HG03159 (cell line): Measurements from ENCODE around the gene SIX3.

ENCODE experiments used
- ATAC-seq: cut with Tn5 transposase; IDR thresholded peaks from one replicate; pipeline ENCODE4 v1.9.1; 2021; ENCODE audit warnings: mild to moderate bottlenecking, moderate library complexity; ENCODE audit not compliant: unreplicated experiment

The SIX3 gene

DNA sequence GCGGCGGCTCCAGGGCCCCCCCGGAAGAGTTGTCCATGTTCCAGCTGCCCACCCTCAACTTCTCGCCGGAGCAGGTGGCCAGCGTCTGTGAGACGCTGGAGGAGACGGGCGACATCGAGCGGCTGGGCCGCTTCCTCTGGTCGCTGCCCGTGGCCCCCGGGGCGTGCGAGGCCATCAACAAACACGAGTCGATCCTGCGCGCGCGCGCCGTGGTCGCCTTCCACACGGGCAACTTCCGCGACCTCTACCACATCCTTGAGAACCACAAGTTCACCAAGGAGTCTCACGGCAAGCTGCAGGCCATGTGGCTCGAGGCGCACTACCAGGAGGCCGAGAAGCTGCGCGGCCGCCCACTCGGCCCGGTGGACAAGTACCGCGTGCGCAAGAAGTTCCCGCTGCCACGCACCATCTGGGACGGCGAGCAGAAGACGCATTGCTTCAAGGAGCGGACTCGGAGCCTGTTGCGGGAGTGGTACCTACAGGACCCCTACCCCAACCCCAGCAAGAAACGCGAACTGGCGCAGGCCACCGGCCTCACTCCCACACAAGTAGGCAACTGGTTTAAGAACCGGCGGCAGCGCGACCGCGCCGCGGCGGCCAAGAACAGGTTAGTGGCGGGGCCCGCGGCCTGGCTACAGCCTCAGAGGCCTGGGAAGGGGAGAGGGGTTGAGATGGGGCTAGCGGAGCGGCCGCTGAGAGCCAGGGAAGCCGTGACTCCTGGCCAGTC, 965 bp downstream of the SIX3 start:
- no peak for ATAC-seq

DNA sequence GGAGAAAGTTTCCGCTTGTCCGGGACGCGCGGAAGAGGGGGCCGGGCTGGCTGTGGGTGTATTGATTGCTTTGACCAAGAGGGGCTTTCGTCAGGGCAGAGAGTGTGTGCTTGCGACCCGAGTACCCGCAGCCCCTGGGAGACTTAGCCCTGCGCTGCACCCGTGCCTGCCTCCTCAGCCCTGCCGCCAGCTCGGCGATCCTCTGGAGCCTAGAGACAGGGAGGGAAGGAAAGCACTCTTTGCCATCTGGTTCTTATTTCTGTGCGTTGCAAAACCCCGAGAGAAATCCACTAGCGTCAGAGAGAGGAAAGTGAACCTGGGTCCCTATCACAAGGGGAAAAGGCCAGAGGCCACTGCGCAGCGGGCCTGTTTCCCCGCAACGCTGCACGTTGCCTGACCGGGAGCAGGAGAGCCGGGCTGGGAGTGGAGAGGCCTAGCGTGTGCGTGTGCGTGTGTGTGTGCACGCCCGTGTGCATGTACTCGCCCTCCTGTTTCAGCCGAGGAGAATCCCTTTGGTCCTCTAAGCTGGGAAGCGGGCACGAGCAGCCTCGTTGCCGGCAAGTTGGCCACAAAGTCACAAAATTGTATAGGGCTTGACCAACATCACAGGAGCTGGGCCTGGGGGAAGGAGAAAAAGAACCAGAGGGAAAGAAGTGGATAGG, 1.7 kb downstream of the SIX3 start:
- ATAC-seq, result no peak

DNA sequence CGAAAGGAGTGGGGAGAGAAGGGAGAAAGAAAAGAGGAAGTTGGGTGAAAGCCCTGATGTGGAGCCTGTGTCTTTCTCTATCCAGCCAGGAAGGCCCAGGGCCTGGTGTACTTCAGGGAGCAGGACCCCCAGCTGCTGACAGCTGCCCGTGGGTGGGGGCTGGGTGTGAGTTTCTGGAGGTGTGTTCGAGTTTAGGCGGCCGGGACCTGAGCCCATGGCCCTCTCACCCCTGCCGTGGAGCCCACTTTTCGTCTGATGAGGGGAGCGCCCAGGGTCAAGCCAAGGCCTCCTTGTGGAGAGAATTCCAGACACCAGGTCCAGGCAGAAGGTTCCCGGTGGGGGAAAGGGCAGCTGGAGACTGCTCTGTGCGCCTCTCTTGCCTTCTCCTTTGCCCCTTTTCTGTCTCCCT, 2.2 kb downstream of the SIX3 start:
- ATAC-seq, result no peak

DNA sequence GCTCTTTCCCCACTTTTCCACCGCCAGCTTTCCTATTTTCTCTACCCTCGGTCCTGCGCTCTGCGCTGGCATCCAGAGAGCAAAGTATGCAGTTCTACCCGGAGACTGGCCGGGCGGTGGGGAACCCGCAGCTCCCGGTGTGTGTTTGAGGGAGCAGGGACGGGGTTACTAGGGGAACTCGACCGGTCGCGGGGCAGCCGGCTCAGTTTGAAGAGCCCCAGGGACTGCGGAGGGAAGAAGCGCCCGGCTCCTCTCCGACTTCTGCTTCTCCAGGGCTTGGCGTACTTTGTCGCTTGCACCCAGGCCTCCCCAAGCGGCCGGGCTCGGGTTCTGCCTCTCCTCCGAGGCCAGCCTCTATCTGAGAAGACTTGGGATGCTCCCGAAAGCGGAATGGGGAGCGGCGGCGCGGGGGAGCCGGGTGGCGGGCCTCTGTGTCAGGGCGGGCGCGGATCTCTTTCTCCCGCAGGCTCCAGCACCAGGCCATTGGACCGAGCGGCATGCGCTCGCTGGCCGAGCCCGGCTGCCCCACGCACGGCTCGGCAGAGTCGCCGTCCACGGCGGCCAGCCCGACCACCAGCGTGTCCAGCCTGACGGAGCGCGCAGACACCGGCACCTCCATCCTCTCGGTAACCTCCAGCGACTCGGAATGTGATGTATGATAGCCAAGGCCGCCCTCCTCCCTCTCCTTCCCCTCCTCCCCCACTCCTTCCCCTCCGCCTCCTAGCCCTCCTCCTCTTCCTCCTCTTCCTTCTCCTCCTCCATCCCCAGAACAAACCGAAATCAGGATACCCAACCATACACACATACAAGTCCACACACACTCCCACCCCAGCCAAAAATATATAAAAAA, 2.8 kb downstream of the SIX3 start:
- no peak for ATAC-seq

DNA sequence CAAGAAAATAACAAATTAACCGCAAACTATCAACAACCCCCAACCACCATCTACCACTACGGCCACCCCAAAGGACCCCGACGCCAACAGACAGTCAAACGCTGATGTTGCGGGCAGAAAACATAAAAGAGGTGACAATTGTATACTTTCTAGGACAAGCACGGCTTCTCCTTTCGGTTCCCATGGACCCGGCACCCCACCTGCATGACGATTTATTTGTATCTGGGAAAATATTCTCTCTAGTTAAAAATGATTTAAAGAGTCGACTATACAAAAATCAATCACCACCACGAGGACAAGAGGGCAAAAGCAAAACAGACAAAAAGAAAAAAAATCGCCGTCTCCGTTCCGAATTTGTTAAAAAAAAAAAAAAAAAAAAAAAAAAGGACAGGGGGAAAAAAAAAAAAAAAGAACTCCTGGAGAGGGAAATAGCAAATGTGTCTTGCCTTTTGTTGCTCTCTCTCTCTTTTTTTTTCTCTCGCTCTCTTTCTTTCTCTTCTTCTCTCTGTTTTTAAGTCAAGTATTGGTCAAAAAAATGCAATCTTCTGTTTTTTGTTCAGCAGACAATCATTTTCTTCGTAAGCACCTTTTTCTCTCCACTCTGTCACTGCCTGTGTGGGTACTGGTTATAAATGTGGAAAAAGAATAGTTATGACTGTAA, 3.6 kb downstream of the SIX3 start:
- ATAC-seq, result no peak

DNA sequence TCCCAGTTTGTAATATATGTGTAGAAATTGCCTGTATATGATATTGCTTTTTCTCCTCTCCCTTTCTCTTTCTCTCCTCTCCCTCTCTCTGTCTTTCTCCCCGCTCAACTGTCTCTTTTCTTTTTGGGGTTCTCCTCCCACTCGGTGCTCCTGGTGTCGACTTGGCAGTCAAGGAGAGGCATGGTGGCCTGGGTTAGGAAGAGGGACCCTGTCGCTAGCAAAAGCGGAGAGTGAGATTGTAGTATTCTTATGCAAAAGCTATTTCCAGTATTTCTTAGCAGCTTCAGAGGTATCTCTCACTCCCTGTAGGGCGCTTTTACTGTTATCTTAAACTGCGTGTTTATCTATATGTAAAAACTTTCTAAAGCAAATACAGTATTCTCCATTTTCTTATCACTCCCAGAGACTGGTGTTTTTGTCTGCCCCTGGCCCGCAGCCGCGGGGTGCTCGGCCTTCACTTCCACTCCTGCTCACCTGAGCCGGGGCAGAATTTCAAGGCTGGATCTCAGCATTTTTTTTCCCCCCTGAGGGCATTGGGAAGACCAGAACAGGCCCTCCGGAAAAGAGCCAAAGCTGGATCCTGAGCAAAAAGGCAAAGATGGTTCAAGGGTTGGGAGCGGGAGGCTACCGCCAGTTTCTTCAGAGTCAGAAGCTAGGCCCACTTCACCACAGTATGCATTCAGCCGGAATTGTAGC, 4.3 kb downstream of the SIX3 start:
- no peak for ATAC-seq

DNA sequence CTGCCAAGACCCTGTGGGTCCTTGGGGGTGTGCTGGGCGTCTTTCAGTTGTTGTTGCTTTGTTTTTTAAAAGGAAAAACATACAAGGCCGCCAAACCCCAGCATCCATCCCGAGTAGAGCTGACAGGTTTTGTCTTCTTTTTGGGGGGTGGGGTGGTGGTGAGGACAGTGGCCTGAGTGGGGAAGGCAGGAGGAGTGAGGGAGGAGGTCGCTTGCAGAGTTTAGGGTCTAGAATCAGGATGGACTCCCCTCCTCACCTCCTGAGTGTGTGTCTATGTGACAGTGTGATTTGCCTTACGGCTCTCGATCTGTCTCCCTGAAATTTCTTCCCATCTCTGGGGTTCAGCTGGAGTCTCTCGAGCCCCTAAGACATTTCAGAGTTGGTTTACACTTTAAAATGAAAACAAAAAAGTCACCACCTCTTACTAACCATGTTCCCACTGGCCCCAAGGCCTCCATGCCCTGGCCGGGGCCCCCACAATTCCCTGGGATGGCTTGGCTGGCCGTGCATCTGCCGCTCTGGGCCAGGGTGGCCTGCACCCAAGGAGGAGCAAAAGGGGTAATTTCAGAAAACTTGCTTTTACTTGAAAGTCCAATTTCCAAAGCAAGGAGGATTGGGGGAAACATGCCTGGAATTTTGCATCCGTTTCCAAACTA, 5.0 kb downstream of the SIX3 start:
- ATAC-seq, result no peak

DNA sequence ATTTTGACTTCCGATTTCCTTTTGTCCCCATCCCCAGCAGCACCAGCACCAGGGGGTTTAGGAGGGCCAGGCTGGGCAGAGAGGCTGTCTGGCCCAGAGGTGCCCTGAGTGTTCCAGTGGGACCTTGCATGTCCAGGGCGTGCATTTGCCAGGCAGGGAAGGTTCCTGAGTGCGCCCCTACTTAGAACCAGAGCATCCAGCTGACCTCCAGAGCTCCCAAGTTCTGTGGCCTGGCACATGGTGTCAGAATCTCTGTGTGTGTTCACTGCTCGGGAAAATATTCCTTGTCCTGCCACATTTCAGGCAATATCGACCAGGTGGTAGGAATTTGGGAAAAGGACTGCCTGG, 5.5 kb downstream of the SIX3 start:
- ATAC-seq, result no peak

DNA sequence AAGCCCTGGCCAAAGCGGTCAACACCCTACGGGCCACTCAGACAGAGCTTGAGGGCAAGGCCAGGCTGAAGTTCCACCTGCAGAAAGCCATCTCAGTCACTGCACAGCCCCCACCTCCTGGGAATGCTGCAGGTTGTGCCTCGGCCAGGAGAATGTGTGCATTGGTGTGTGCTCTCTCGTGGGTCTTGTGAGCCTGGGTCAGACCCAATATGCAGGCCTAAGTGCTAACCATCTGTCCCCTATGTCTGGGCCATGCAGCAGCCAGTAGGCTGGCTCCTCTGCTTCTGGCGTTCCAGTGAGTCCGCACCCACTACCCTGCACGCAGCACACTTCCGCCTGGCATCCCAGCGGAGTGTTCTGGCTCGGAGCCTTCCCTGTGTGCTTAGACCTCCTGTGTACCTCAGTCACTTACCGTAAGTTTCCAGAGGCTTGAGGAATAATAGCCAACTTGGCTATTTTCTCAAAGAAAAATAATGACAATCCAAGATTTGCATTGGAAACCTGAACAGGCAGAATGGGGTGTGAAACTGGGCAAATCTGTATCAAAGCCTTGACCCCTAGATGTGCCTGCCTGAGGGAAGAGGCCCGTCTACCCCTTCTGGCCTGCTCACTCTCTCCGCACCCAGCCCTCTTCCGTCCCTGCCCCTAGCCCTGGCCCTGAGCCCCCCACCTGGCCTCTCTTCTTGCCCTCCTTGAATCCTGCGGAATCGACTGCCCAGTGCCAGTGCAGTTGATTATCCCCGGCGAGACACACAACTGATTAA, 7.2 kb downstream of the SIX3 start:
- ATAC-seq, result no peak

DNA sequence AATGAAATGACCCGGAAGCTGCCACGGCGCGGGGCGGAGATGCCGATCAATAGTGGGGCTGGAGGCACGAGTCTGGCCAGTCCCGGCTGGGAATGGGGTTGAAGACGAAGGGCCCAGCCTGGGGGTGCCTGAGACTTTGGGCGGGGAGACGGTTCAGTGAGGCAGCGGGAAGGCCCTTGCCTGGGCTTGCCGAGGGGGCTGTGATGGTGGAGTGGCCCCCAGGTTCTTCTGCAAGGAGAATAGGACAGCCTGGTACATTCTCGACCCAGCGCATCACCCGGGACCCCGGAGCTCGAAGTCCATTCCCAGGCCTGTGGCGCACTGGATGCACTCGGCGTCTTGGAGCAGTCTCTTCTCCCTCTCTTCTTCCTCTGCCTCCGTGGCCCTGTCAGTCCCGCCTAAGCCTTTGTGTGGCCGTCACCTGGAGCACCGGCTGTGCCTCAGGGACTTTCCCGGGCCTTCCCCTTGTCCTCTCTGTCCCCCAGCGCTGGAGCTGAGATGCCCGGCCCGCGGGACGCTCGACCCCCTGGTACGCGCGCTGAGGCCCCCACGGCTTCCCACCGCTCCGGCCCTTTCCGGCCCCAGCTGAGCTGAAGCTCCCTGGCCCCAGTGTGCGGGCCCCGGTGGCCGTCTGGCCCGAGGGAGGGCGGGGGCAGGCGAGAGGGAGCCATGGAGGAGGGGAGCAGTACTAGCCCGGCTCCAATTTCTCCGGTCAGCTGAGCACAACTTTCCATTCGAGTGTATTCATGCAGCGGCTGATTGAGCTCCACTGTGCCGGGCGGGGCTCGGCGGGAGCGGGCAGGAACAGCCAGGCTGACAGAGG, 8.0 kb downstream of the SIX3 start:
- no peak for ATAC-seq

DNA sequence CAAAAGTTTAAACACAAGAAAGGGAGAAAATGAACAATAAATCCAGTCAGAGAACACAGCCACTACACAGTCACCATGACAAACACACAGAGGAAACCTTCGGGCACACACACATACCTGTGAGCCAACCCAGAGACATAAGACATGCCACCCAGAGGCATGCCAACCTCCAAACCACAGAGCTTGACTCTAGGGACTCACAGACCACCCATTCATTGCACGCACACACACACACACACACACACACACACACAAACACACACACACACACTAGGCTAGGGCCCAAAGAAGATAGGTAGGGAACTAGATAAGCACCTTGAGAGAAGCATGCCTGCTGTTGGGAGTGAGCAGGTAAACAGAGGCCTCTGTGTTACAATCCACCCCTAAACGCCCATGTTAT, 9.1 kb downstream of the SIX3 start:
- no peak for ATAC-seq

DNA sequence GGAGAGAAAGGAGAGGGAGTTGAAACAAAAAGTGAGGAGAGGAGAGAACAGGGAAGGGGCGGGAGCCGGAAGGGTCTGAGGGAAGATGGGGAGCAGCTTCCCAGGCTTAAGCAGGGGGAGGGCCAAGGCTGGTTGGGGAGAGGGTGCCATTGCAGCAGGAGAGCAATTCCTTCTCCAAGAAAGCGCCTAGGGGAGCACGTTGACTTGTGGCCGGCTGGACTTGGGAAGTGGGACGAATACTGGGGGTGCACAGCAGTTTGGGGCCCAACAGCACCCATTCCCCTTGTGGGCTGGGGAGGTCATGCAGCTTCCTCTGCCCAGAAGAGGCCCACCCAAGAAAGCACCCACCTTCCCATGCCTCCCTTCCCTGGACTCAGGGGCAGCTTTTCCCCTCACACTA, 9.6 kb downstream of the SIX3 start:
- no peak for ATAC-seq

DNA sequence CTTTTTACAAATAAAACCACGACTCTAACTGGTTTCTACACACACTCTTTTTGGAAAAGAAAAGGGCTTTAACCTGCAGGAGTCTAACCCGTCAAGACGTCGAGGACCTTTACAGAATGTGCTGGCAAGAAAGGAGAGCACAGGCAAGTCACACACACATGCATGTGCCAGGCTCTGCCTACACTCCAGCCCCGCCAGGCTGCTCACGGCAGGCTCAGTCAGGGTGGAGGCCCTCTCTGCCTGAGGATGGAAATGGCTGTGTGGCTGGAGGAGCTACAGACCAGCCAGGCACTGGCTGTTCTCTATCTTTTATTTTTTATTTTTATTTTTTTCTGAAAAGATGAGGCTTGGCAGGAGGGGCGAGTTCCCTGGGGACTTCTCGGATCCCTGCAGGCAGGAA, 10.2 kb downstream of the SIX3 start:
- no peak for ATAC-seq

DNA sequence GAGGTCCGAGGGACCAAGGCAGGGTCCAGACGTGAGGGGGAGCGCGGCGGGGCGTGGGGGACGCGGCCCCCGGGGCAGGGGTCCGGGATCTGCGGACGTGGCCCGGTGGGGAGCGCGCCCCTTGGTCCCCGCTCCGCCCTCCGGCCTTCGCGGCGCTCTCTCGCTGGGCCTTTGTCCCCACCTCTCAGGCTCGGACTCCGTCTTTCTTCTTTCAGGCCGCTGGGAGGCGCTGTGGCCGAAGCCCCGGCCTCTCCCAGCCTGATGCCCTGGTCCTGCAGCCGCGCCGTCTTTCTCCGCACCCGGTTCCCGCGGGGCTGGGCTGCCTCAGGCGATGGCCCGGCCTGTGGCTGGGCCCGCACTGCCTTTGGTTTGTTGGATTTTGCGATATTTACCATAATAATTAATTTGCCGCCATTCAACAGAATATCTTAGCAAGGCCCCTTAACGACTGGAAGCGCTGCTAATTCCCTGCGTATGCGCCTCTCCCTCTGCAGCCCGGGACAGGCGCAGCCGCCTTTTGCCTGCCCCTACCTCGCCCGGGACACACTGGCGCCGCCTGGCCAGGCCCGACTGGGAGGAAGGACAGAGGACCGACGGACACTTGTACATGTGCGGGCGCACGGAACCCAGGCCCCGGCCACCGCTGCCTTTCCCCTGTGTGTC, 10.8 kb downstream of the SIX3 start:
- peak; percentile 55 for ATAC-seq

DNA sequence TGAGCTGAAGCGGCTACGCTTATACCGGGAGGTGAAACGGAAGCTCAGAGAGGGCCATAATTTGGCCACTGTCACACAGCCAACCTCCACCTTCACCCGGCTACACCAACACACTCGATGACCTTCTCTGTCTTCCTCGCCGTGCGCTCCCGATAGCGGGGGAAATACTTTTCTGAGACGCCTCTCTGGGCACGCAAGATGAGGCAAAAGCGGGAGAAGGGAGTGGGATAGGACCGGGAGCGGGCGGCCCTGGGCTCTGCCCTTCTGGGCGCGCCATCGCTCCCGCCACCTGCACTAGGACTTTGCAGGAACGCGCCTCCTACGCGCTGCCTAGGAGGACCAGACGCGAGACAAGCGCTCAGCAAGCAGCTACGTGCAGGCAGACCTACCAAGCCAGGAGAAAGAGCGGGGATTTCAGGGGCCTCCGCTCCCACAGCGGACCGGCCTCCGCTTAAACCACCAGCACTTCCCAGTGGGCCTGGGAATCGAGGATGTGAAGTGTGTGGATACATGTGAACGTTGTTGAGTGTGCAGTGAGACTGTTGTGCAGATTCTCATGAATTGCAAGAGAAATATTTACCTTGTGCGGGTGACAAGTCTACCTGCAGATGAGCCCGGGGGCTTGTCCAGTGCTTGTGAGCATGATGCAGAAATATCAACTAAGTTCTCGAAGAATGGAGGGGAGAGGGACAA, 11.4 kb downstream of the SIX3 start:
- no peak for ATAC-seq

DNA sequence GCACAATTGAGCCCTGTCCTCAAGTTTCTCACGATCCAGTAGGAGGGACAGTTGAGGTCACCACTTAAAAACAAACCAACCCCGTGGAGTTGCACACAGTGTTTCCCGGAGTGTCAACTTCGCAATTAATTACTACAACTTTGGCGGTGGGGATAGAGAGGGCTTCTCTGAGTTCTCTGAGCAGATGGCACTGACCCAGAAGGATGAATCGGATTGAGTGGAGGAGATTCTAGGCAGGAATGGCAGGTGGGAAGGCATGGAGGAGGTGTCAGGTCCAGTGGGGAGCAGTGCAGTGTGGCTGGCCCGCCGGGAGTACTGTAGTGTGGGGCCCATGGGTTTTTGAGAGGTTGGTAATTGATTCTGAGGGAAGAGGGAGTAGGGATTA, 12.0 kb downstream of the SIX3 start:
- no peak for ATAC-seq

DNA sequence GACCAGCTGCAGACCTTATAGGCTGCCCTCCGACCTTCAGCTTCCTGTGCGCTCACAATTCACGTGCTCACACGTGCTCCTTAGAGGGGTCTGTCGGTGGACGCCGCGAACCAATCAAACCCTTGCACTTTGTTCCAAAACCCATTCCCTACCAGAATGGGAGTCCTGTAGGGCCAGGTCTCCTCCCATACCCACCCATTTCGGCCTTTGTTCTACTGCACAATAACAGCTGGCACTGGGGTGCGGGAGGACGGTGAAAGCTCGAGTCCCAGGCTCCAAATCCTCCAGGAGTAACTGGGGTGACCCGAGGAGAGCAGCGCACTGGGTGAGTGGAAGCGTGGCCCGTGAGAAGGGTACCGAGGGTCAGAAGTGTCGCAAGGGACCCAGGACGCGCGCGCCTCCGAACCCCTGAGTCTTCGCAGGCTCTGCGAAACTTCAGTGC, 13.0 kb downstream of the SIX3 start:
- ATAC-seq, result no peak
